IMR-90 (cell line): ENCODE data around the gene UGDH. TPM values are rescaled to one million over a fixed set of nuclear protein-coding genes. Genes with fewer than 3 reads are reported as not detected.

Source experiments
- ATAC-seq: fragments of 200-7000 bp; cut with Tn5 transposase; 2 replicates; pipeline ENCODE4 v1.9.1; 2020; ENCODE audit warnings: low read depth, mild to moderate bottlenecking, moderate library complexity
- BruUV-seq: library from RNA; stranded (reverse); fragments of 400-500 nt; replicated peaks from 2 replicates; lab custom pipeline; 2021; lab: Mats Ljungman, UMichigan
- CTCF ChIA-PET: fragments of 300-600 bp; formaldehyde crosslinking; extraction: SDS; loops from one replicate; lab custom pipeline; 2021; ENCODE audit warnings: antibody characterized with exemption; lab: Yijun Ruan, JAX
- POLR2A ChIA-PET: fragments of 300-600 bp; sonication (Branson Sonifier 250); formaldehyde crosslinking; loops from one replicate; lab custom pipeline; 2022; ENCODE audit warnings: antibody characterized with exemption; ENCODE audit not compliant: unreplicated experiment; lab: Charles Lee
- DNase-seq: peaks from one replicate; pipeline ENCODE4 v3.0.0; 2013
- H2AFZ ChIP-seq: replicated peaks from 2 replicates; pipeline ENCODE3; 2013; ENCODE audit warnings: low read length, mild to moderate bottlenecking; ENCODE audit not compliant: poor library complexity
- H2AK5ac ChIP-seq: 2 replicates; pipeline ENCODE4 v1.6.1; 2013; ENCODE audit warnings: low read depth, low read length, inconsistent platforms
- H2AK9ac ChIP-seq: replicated peaks from 2 replicates; pipeline ENCODE3; 2013; ENCODE audit warnings: mild to moderate bottlenecking, low read depth, low read length, moderate library complexity; ENCODE audit not compliant: poor library complexity
- H2BK120ac ChIP-seq: 2 replicates; pipeline ENCODE4 v1.6.1; 2013; ENCODE audit warnings: low read depth, low read length, inconsistent platforms
- H2BK15ac ChIP-seq: 3 replicates; pipeline ENCODE4 v1.6.1; 2013; ENCODE audit warnings: low read depth, low read length, inconsistent platforms
- H2BK20ac ChIP-seq: 2 replicates; pipeline ENCODE4 v1.6.1; 2013; ENCODE audit warnings: low read depth, mild to moderate bottlenecking, inconsistent platforms, low read length, moderate library complexity
- H2BK5ac ChIP-seq: 2 replicates; pipeline ENCODE4 v1.6.1; 2013; ENCODE audit warnings: mild to moderate bottlenecking, low read depth, low read length, inconsistent platforms; ENCODE audit not compliant: poor library complexity, severe bottlenecking
- H3K14ac ChIP-seq: replicated peaks from 2 replicates; pipeline ENCODE4 v1.6.1; 2013; ENCODE audit warnings: low read depth, low read length, inconsistent platforms
- H3K18ac ChIP-seq: 2 replicates; pipeline ENCODE4 v1.6.1; 2013; ENCODE audit warnings: low read depth, low read length, control low read depth
- H3K23ac ChIP-seq: 2 replicates; pipeline ENCODE4 v1.6.1; 2013; ENCODE audit warnings: low read depth, low read length, inconsistent platforms
- H3K27ac ChIP-seq: 2 replicates; pipeline ENCODE4 v1.5.1; 2013; ENCODE audit warnings: mild to moderate bottlenecking, control low read depth, low read length; ENCODE audit not compliant: insufficient read depth
- H3K27me3 ChIP-seq: 2 replicates; pipeline ENCODE4 v1.6.1; 2013; ENCODE audit warnings: low read length; ENCODE audit not compliant: control insufficient read depth, insufficient read depth
- H3K36me3 ChIP-seq: 2 replicates; pipeline ENCODE4 v1.6.1; 2013; ENCODE audit warnings: low read length, mixed read lengths; ENCODE audit not compliant: control insufficient read depth, insufficient read depth
- H3K4ac ChIP-seq: 2 replicates; pipeline ENCODE4 v1.6.1; 2013; ENCODE audit warnings: low read depth, low read length, inconsistent platforms
- H3K4me1 ChIP-seq: 2 replicates; pipeline ENCODE4 v1.6.1; 2013; ENCODE audit warnings: low read length, mixed read lengths; ENCODE audit not compliant: control insufficient read depth, insufficient read depth
- H3K4me2 ChIP-seq: 2 replicates; pipeline ENCODE4 v1.6.1; 2013; ENCODE audit warnings: low read depth, mild to moderate bottlenecking, control low read depth, low read length, moderate library complexity
- H3K4me3 ChIP-seq: 2 replicates; pipeline ENCODE4 v1.5.1; 2013; ENCODE audit warnings: low read depth, mild to moderate bottlenecking, control low read depth, low read length, moderate library complexity; ENCODE audit not compliant: insufficient read depth
- H3K56ac ChIP-seq: 2 replicates; pipeline ENCODE4 v1.6.1; 2013; ENCODE audit warnings: low read length, inconsistent platforms; ENCODE audit not compliant: insufficient read depth; ENCODE audit errors: extremely low read depth
- H3K79me1 ChIP-seq, 2 experiments: 2 replicates each; pipeline ENCODE4 v1.6.1; 2013; ENCODE audit warnings: low read length in 2 of 2, inconsistent platforms in 1 of 2, low read depth in 1 of 2
- H3K9ac ChIP-seq: 2 replicates; pipeline ENCODE4 v1.6.1; 2013; ENCODE audit warnings: low read depth, low read length, control low read depth
- H3K9me1 ChIP-seq: 2 replicates; pipeline ENCODE4 v1.6.1; 2013; ENCODE audit warnings: low read length, inconsistent platforms; ENCODE audit not compliant: insufficient read depth
- H3K9me3 ChIP-seq: 2 replicates; pipeline ENCODE4 v1.6.1; 2013; ENCODE audit warnings: low read length; ENCODE audit not compliant: control insufficient read depth, insufficient read depth
- H4K20me1 ChIP-seq: 2 replicates; pipeline ENCODE4 v1.6.1; 2013; ENCODE audit warnings: low read length, inconsistent platforms; ENCODE audit not compliant: insufficient read depth
- H4K5ac ChIP-seq: 2 replicates; pipeline ENCODE4 v1.6.1; 2013; ENCODE audit warnings: mild to moderate bottlenecking, low read depth, low read length, control low read depth
- H4K8ac ChIP-seq, 2 experiments: 2 replicates each; pipeline ENCODE4 v1.6.1; 2013; ENCODE audit warnings: low read depth in 2 of 2, low read length in 2 of 2, control low read depth in 1 of 2, inconsistent platforms in 1 of 2
- H4K91ac ChIP-seq: 2 replicates; pipeline ENCODE4 v1.6.1; 2013; ENCODE audit warnings: low read depth, low read length, inconsistent platforms; ENCODE audit not compliant: insufficient read depth
- ELK1 ChIP-seq: fragments of 150-350 bp; IDR thresholded peaks from 2 replicates; pipeline ENCODE4 v1.6.1; 2016; ENCODE audit warnings: low read depth, mild to moderate bottlenecking, low read length, moderate library complexity, borderline replicate concordance
- FOS ChIP-seq: fragments of 150-350 bp; IDR thresholded peaks from 2 replicates; pipeline ENCODE4 v1.6.1; 2016; ENCODE audit warnings: low read depth, low read length
- MAFK ChIP-seq: IDR thresholded peaks from 2 replicates; pipeline ENCODE4 v1.6.1; 2012; ENCODE audit warnings: low read depth, low read length, improper control_type of control experiment
- WGBS, 2 experiments: methylation state at CpG; one replicate each; pipeline versions ENCODE4 v1.1.5 to v1.1.7; 2013; ENCODE audit warnings: missing lambda C conversion rate in 2 of 2; ENCODE audit not compliant: insufficient read length in 1 of 2; ENCODE audit errors: extremely low coverage in 2 of 2; 5-methylcytosine and 5-hydroxymethylcytosine counted together
- dilution Hi-C: fragments of 300-500 bp; cut with HindIII; formaldehyde crosslinking; loops from one replicate; pipeline ENCODE4 v1.14.3; 2018; ENCODE audit warnings: low sequenced_read_pairs; ENCODE audit not compliant: unreplicated experiment
- in situ Hi-C: fragments of 300-500 bp; cut with MboI; formaldehyde crosslinking; loops from 3 replicates; pipeline ENCODE4 v1.14.3; 2019; ENCODE audit warnings: low sequenced_read_pairs, inconsistent platforms, mixed read lengths
- intact Hi-C: fragments of 100-400 bp; cut with micrococcal nuclease; formaldehyde crosslinking; loops from 2 replicates; pipeline ENCODE4 v1.10.0; 2022
- polyA plus RNA-seq, 3 experiments: library from polyadenylated mRNA; depleted of rRNA; stranded (reverse); fragments of >200 nt; gene quantifications; 2 replicates each; pipeline ENCODE4 v1.2.3, GENCODE V29; 2012; ENCODE audit warnings: low replicate concordance in 1 of 3
- total RNA-seq: library from RNA; depleted of rRNA; stranded (reverse); fragments of >200 nt; gene quantifications from 2 replicates; pipeline ENCODE4 v1.2.3, GENCODE V29; 2012

UGDH gene
- total and polyA plus RNA-seq, 2 of the 4 experiments (the other 2 are of a cell fraction) = 69.2 to 257 TPM

- no peaks in the 10 kb centered on the region for H3K79me1 ChIP-seq
- no peak overlapping the region for H2BK5ac ChIP-seq
- no peaks in the 10 kb centered on the region for H3K9me3 ChIP-seq
- H2BK120ac ChIP-seq = no peak overlapping the region
- 0 out of 2 replicates have a peak, but pooled peaks have one; percentile 13 for TF ChIP-seq MAFK
- TF ChIP-seq ELK1 = no peak
- TF ChIP-seq FOS = no peak
- H4K20me1 ChIP-seq = no peaks in the 10 kb centered on the region
- no peak overlapping the region for H3K9ac ChIP-seq
- no peak overlapping the region for H2BK15ac ChIP-seq
- H4K5ac ChIP-seq = no peak overlapping the region
- no peak overlapping the region for H3K27ac ChIP-seq
- POLR2A ChIA-PET = no interaction called here
- H3K4ac ChIP-seq = no peak overlapping the region
- H4K8ac ChIP-seq = no peak overlapping the region
- H2AFZ ChIP-seq = no peak overlapping the region
- no CpG with 5 or more reads among the region's 3 CpGs for WGBS, 2 experiments
- no peak overlapping the region for H3K56ac ChIP-seq
- H3K27me3 ChIP-seq = no peaks in the 10 kb centered on the region
- no TSS peak for BruUV-seq
- dilution Hi-C loops (no loop called here), intact Hi-C loops (no loop called here), in situ Hi-C loops (no loop called here)
- no peak overlapping the region for H2AK5ac ChIP-seq
- H2BK20ac ChIP-seq = no peak overlapping the region
- no peak overlapping the region for H3K4me3 ChIP-seq
- H3K14ac ChIP-seq = no peak overlapping the region
- H3K23ac ChIP-seq = no peak overlapping the region
- peaks cover 8% of the 10 kb centered on the region for H3K4me1 ChIP-seq
- ATAC-seq (no peak), DNase-seq (no peak)
- no peak overlapping the region for H3K4me2 ChIP-seq
- H3K18ac ChIP-seq = no peak overlapping the region
- H3K36me3 ChIP-seq = peaks cover 2% of the 10 kb centered on the region; the same call in 1 of the 2 replicates
- CTCF ChIA-PET = no interaction called here
- H4K91ac ChIP-seq = no peak overlapping the region
- no peaks in the 10 kb centered on the region for H3K9me1 ChIP-seq
- H2AK9ac ChIP-seq = no peak overlapping the region
Measured at GRCh38 chr4:39555472-39555871, 28.2 kb upstream of the UGDH start.
